Body of pancreas (tissue), 4 donors: ENCODE measurements around the gene HSPG2.

Source experiments
- POLR2A ChIP-seq, 3 donors: fragments of 450-650 bp; IDR thresholded peaks; one replicate each; pipeline ENCODE4 v1.6.1; 2016; ENCODE audit warnings: antibody characterized with exemption in 3 of 3, mild to moderate bottlenecking in 2 of 3
- TF ChIP-seq, protein P1 (sequence below), 7 experiments: fragments of 450-650 bp in 4 of 7; fragments of 200-600 bp in 3 of 7; sonication (generic) in 3 of 7; IDR thresholded peaks; one replicate each; pipeline ENCODE4 v1.5.1; 2016 to 2019; ENCODE audit warnings: antibody characterized with exemption in 7 of 7

DNA sequence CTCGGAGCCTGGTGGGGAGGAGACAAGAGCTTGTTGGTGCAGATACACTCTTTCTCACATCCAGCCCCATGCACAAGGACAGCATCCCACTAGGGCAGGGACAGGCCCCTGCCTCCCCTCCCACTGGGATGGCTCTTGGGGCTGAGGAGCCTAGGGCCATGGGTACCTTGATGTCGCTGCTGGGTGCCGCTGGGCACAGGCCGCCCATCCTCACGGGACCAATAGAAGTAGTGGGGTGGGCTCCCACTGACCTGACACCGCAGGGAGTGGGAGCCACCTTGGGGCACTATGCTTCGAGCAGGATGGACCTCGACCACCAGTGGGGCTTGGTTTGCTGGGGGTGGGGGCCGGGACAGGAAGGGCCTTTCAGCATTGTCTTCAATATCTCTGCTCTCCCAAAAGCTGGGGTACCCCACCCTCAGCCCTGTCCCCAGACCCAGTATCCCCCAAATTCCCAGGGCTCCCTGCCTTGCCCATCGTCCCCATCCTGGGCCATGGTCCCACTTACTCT, 77.4 kb downstream of the HSPG2 start:
- TF ChIP-seq, protein P1, sequence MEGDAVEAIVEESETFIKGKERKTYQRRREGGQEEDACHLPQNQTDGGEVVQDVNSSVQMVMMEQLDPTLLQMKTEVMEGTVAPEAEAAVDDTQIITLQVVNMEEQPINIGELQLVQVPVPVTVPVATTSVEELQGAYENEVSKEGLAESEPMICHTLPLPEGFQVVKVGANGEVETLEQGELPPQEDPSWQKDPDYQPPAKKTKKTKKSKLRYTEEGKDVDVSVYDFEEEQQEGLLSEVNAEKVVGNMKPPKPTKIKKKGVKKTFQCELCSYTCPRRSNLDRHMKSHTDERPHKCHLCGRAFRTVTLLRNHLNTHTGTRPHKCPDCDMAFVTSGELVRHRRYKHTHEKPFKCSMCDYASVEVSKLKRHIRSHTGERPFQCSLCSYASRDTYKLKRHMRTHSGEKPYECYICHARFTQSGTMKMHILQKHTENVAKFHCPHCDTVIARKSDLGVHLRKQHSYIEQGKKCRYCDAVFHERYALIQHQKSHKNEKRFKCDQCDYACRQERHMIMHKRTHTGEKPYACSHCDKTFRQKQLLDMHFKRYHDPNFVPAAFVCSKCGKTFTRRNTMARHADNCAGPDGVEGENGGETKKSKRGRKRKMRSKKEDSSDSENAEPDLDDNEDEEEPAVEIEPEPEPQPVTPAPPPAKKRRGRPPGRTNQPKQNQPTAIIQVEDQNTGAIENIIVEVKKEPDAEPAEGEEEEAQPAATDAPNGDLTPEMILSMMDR (IDR thresholded peaks at IDR 0.05) = no peak
- TF ChIP-seq POLR2A (IDR thresholded peaks at IDR 0.05) = no peak
